ENCODE measurements around the gene ZNF71. TPM values are rescaled to one million over a fixed set of nuclear protein-coding genes. Genes with fewer than 3 reads are reported as not detected.
"Not testable (repeated sequence)": the region's sequence is repeated elsewhere in the genome, so short reads cannot be mapped to it uniquely, and the experiment has no call there.

Gene ZNF71
- total RNA-seq, 1 donor from 2014 or later: 8.9 TPM

GRCh38 chr19:56622374-56622773 lies 27.3 kb downstream of the ZNF71 start:
- no peak for DNase-seq (ENCODE audit: low read depth in 2 of 2)

DNA sequence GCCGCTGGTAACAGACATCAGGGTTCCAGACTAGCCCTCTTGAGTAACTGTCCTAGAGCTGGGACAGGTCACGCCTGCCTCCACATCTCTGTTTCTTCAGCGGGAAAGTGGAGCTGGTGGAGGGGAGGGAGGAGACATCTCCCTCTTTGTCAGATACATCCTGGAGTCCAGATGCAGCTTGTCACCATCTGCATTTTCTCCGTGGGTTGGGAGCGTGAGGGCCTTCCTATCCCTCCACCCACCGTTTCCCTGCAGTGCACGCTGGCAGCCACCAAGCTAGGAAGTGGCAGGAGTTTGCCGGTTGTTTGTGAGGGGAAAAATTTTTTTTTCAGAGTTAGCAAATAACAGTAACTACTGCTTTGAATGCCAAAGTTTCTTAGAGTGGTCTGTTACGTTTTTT lies 27.9 kb downstream of the ZNF71 start:
- DNase-seq (ENCODE audit: low read depth in 2 of 2): no peak

- DNase-seq (ENCODE audit: low read depth in 2 of 2): no peak
Observed at GRCh38 chr19:56625708-56626107, 30.6 kb downstream of the ZNF71 start.

- no peak for DNase-seq (ENCODE audit: low read depth in 2 of 2)
Observed at GRCh38 chr19:56633021-56633420, 37.9 kb downstream of the ZNF71 start.

- peak; percentile 47 to 89 for DNase-seq (ENCODE audit: low read depth in 2 of 2)
Observed at GRCh38 chr19:56637976-56638555, 43.0 kb downstream of the ZNF71 start.

GRCh38 chr19:56639217-56639616 lies 44.1 kb downstream of the ZNF71 start:
- DNase-seq (ENCODE audit: low read depth in 2 of 2): peak in 1 of 2 donors; percentile 42

DNA sequence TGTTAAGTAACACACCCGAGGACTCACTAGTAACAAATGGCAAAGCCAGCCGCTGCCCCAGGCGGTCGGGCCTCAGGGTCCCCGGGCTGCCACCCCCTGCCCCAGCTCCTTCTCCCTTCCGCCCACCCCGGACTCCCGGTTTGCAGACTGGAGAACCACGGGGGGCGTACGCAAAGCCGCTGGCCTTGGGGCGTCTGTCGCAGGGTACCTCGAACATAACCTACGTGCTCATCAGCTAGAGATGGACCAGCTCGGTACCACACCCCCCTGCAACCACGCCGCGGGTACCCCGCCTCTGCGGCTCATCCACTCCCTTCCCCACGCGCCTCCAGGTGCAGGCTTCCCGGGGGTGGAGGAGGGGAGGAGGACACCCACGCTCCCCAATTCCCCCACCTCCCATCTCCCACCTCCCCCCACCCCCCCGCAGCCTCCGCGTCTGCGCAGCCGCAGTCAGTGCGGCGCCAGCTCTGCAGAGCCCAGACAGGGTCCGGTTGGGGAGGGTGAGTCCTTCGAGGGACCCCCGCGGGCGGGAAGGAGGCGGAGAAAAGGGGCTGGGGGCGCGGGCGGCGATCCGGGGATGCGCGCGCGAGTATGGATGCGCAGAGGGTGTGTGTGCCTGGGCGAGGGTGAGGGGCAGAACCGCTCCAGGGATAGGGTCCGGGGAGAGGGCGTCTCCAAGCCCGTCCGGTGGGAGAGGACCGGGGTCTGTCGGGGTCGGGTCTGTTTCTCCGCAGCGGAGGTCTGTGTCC lies 47.8 kb downstream of the ZNF71 start, which contains the start of gene SMIM17:
TSS of gene SMIM17 (plus strand) at position 449 of the 749 bp plus-strand sequence. CDS start 2,509 bp downstream, outside the sequence.
- DNase-seq (ENCODE audit: low read depth in 2 of 2): no peak

DNA sequence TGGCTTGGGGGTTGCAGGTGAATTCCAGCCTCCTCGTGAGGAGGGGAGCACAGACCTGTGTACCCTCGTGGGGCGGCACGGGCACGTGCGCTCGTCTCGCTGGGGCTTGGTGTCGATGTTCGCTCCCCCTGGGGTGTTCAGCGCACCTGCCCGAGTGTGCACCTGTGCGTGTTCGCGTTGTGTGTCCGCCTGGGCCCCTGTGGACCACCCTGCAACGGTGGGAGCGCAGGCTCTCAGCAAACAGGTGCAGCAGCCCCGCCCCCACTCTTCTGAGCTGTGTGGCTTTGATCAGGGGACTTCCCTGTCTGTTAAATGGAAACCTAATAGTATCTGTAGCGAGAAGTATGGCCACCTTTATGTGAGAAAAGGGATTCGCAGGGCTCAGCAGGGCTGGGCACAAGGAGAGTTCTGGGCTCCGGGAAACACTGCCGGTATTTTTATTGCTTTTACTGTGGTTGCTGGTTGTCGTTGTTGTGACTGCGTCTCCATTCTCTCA lies 48.4 kb downstream of the ZNF71 start:
- DNase-seq (ENCODE audit: low read depth in 2 of 2): no peak

GRCh38 chr19:56654151-56654550 lies 59.0 kb downstream of the ZNF71 start:
- DNase-seq (ENCODE audit: low read depth in 2 of 2): no peak

DNA sequence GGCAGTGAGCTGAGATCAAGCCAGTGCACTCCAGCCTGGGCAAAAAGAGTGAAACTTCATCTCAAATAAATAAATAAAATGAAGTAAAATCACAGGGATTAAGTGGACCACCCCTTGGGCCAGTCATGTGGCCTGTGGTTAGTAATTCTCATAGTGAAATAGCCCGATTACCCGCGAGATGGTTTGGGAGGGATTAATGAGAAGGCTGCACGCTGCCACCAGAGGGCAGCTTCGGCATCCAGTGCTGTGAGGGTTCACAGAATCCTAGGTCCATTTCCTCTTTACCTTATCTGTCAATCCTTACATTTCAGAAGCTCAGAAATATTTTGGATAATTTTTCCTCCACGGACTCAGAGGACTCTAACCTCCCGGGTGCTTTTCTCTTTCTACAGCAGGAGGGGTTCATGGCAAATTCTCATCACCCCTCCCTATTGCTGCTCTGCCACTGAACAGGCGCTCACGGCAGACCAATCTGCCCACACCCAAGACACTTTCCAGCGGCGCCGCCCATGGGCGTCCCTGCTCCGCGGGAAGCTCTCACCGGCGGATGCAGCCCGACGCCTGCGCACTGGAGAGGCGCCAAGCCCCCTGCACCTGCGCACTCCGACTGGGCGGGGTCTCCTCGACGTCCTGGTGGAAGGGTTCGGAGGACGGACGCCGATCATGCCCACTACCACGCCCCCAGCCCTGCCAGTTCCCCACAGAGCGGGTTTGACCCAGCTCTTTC lies 65.4 kb downstream of the ZNF71 start:
- DNase-seq (ENCODE audit: low read depth in 2 of 2): no peak

- no peak for DNase-seq (ENCODE audit: low read depth in 2 of 2)
Observed at GRCh38 chr19:56661248-56661647, 66.1 kb downstream of the ZNF71 start.

DNA sequence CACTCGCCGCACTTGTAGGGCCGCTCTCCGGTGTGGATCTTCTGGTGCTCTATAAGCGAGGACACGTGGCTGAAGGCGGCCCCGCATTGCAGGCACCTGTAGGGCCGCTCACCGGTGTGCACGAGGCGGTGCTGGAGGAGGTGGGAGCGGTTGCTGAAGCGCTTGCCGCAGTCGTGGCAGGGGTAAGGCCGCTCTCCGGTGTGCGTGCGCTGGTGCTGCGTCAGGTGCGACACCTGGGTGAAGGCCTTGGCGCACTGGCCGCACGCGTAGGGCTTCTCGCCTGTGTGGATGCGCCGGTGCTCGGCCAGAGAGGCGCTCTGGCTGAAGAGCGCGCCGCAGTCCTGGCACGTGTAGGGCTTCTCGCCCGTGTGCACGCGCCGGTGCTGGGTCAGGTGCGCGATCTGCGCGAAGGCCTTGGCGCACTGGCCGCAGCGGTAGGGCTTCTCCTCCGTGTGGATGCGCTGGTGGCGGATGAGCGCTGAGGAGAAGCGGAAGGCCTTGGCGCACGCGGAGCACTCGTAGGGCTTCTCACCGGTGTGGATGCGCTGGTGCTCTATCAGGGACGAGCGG lies 68.9 kb downstream of the ZNF71 start:
- DNase-seq (ENCODE audit: low read depth in 2 of 2): no peak

DNA sequence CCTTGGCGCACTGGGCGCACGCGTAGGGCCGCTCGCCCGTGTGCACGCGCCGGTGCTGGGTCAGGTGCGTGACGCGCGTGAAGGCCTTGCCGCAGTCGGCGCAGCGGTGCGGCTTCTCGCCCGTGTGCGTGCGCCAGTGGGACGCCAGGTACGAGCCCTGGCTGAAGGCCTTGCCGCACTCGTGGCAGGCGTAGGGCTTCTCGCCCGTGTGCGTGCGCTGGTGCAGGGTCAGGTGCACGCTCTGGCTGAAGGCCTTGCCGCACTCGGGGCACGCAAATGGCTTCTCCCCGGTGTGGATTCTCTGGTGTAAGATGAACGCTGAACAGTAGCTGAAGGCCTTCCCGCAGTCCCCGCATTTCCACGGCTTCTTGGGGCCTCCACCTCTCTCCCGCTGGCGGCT lies 69.4 kb downstream of the ZNF71 start:
- DNase-seq (ENCODE audit: low read depth in 2 of 2): no peak

DNA sequence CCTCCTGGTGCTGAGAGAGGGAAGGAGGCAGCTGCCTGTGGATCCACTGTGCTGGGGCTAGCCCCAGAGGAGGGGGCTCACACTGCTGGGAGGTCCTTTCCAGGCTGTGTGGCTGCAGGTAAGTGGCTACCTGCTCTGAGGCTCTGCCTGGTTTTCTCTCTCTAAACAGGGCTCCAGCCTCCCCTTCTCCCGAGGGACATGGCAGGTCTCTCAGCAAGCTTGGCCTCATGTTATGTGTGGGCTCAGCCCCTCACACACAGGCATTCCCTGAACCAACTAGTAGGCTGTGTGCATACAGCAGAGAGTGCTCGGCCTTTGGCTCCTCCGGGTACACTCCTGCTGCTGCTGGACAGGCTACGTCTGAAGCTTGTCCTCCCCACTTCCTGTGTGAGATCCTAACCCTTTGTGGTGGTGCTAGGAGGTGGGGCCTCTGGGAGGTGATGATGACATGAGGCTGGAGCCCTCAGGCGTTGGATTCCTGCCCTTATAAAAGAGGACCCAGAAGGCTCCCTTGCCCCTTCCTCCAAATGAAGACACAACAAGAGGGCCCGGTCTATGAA lies 72.3 kb downstream of the ZNF71 start:
- no peak for DNase-seq (ENCODE audit: low read depth in 2 of 2)

GRCh38 chr19:56668676-56669075 lies 73.6 kb downstream of the ZNF71 start:
- no peak for DNase-seq (ENCODE audit: low read depth in 2 of 2)

- no peak for DNase-seq (ENCODE audit: low read depth in 2 of 2)
Observed at GRCh38 chr19:56670401-56670960, 75.4 kb downstream of the ZNF71 start.

GRCh38 chr19:56670961-56671612 lies 76.0 kb downstream of the ZNF71 start:
- DNase-seq (ENCODE audit: low read depth in 2 of 2): no peak

DNA sequence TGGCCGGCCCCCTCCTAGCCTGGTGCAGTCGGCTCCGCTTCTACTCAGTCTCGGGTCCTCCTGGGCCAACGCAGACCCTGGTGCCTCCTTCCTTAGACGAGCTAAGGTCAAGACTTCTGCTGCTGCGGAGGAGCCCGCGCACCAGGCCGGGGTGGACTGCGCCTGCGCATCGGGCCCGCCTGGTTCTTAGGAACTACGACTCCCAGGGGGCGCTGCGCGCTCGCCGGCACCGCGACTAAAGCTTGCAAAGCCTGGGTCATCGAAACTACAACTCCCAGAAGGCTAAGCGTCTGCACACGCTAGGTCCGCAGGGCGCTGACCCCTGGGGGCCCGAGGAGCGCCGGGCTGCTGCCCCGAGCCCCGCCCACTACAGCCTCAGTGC lies 76.5 kb downstream of the ZNF71 start, which contains the start of gene ZNF835:
TSS of gene ZNF835 (minus strand) at position 145 of the 382 bp plus-strand sequence. CDS start 6,559 bp downstream, outside the sequence.
- DNase-seq (ENCODE audit: low read depth in 2 of 2): peak; percentile 4 to 9

DNA sequence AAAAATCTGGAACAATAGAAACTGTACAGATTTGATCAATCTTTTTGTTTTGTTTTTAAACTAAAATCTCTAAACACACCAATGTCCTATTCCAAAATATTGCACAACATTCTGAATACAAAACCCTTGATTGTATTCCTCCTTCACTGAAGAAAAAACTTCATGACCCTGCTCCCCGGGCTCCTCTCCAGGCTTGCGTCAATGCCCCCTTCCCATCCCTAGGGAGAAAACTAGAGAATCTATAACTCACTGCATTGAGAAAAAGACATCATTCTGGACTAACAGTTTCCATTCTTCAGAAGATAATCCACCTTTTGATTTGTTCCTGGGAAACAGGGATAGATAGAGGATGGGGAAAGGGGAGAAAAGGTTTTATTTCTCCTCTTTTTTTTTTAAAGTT lies 77.5 kb downstream of the ZNF71 start:
- not testable (repeated sequence) for DNase-seq (ENCODE audit: low read depth in 2 of 2)
